Dermis microvascular lymphatic vessel endothelial cell (primary cell): Measurements from ENCODE around the gene TLR8. TPM values are rescaled to one million over a fixed set of nuclear protein-coding genes. Genes with fewer than 3 reads are reported as not detected.
"Not testable (repeated sequence)": the region's sequence is repeated elsewhere in the genome, so short reads cannot be mapped to it uniquely, and the experiment has no call there.

Experiments
- DNase-seq, 2 donors: peaks; one replicate each; pipeline versions ENCODE4 v3.0.0 to v3.0.0-alpha.2; 2010; ENCODE audit warnings: low read depth in 2 of 2
- total RNA-seq: library from RNA; depleted of rRNA; stranded (reverse); fragments of >200 nt; gene quantifications from 2 replicates; pipeline ENCODE4 v1.2.1, GENCODE V29; 2014

TLR8 gene
- total RNA-seq, 1 donor from 2014 or later: not detected

DNA sequence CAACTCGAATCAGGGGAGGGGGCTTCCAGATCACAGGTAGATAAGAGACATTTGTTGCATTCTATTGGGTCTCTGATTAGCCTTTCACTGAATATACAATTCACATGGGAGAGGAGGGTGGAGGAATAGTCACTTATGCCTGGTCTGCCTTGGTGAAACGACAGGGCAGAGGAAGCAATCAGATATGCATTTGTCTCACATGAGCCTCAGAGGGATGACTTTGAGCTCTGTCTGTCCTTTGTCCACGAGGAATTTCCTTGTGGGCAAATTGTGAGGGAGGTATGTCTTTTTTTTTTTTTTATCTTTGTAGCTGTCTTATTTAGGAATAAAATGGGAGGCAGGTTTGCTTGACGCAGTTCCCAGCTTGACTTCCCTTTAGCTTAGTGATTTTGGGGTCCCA, 40.0 kb downstream of the TLR8 start:
- DNase-seq: no peak

GRCh38 chrX:12946838-12947544, 40.6 kb downstream of the TLR8 start:
- peak; percentile 60 to 82 for DNase-seq

DNA sequence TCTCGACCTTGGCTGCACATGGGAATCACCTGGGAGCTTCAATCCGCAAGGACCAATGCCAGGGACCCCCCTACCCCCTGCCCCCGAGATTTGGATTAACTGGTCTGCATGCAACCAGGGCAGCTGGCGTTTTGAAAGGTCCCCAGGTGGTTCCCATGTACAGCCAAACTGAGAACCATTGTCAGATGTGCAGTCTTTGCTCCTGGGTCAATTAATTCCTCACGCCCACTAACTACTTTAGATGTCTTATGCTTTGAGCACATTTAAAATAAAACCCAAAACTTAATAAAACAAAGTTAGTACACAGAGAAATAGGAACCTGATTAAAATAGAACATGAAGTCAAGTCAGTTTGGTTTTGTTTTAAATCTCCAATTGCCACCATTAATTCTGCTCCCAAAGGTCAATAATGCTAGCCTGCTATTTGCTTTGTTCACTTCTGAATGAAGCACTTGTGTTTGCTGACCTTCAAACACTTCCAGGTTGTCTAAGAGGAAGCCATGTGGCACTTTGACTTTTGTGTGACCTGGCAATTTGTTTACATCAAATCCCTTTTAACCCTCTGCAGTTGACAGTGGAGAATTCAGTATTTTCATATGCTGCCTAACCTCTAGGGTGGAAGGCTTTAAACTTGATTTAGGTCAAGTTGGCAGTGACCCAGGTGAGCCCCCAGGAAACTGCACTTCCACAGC, 41.3 kb downstream of the TLR8 start:
- DNase-seq: no peak

GRCh38 chrX:12948495-12948894, 42.1 kb downstream of the TLR8 start:
- no peak for DNase-seq

GRCh38 chrX:12949205-12949926, 42.9 kb downstream of the TLR8 start:
- no peak for DNase-seq

DNA sequence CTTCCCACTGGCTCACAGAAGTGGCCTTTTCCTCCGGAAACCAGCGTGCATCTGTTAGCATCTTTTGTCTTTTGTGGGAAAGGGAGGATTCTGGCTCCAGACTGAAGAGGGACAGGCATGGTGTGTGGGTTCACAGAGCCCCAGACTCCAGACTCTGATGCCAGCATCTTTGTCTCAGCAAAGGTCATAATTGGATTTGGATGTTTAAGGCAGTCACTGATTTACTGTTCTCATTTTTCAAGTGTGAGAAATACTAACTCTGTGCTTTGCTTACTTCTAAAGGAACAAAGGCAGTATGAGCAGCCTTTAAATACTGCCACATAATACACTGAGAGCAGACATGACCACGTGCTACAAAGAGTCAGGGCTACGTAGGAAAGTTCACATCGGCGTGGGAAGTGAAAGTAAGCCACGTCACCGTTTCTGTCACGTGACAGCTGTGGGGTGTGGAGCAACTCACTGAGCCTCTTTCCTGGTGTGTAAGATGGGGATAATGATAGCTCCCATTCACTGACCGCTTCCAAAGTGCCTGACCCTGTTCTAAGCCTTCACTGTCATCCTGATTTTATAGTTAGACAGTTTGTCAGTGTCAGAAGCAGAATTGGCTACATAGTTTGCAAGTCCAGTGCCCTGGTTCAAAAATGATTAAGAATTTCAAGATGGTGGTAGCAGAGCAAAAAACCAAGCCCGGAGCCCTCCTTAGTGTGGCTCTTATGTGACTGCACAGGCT, 43.7 kb downstream of the TLR8 start:
- peak; percentile 89 for DNase-seq

DNA sequence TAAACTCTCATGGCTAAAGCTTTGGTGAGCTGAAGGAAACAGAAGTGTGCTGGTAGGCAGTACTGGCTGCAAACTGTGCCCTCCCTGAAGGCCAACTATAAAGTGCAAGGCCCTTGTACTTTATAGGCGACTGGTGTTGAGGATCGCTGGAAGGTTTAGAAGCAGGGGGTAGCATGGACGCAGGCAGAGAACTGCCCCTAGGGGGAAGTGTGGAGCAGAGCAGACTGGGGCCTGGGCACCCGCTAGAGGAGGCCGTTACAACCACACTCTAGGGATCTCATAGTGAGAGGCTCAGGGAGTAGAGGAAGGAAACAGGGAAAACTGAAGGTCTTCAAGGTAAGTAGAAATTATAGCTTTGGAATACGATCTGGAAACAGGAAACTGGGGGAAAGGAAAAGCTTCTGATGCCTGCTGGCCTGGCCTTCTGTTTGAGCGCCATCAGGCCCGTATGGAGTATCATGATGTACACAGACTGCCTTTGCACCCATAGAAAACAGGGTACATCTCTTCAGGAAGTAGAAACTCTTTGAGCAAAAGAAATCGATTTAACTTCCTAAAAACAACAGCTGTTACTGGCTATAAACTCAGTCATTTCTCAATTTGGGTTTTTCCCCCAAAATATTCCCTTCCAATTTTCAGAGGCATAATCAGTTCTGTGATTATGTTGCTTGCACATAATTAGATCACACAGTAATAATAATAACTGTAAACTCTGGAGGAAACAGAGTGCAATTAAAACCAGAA, 44.6 kb downstream of the TLR8 start:
- DNase-seq: peak in 1 of 2 donors; percentile 64

- DNase-seq: no peak
Measured at GRCh38 chrX:12951595-12951975, 45.2 kb downstream of the TLR8 start.

GRCh38 chrX:12953420-12953819, 47.0 kb downstream of the TLR8 start:
- no peak for DNase-seq

DNA sequence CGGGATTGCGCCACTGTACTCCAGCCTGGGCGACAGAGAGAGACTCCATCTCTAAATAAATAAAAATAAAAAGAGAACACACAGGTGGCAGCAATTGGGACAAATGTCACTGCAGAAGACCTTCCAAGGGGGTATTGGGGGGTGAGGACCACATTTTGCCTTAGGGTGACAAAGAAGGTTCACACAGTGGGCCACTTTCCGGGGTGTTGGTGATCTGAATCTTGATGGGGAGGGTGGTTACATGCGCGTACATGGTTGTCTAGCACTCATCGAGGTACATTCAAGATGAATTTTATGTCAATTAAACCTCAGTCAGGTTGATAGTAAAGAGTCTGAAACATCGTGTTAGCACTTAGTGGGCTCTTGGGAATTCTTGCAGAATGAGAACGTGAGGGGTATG, 48.0 kb downstream of the TLR8 start:
- DNase-seq: no peak

- no peak for DNase-seq
Measured at GRCh38 chrX:12954981-12955380, 48.6 kb downstream of the TLR8 start.

DNA sequence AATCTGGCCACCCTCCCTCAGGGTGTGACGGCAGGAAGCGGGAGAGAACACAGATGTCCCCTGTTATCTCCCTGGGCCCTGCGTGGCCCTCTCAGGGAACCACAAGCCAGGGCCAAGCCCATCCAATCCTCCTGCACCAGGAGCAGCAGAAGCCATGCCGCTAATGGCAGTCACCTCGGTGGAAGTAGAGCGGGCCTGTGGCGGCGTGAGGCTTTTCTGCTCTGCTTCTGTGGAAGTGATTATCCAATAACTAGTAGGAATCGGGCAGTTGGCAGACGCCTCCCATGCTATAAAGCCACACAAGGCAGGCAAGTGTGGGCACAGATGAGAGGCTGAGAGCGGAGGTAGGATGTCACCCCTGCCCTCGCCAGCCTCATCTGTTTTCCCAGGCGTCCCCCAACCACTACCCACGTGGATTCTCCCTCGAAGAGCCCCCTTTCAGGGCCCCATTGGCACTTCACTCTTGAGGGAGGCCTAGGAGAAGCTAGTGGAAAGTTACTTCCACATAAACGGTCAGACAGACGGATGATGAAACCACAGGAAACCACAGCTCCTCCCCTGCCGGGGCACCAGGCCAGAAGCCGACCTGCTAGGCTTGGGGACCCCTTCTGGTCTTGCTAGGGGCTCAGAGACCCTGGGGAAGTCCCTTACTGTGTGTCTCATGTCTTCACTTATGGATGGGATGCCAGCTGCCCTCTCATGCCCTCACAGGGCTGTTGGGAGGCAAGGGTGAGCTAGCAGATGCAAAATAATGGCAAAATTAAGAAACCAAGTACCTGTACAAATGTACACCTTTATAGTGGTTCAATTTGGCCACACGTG, 49.7 kb downstream of the TLR8 start:
- peak in 1 of 2 donors; percentile 87 for DNase-seq

- DNase-seq: peak in 1 of 2 donors; percentile 80
Measured at GRCh38 chrX:12956704-12957534, 50.5 kb downstream of the TLR8 start.

DNA sequence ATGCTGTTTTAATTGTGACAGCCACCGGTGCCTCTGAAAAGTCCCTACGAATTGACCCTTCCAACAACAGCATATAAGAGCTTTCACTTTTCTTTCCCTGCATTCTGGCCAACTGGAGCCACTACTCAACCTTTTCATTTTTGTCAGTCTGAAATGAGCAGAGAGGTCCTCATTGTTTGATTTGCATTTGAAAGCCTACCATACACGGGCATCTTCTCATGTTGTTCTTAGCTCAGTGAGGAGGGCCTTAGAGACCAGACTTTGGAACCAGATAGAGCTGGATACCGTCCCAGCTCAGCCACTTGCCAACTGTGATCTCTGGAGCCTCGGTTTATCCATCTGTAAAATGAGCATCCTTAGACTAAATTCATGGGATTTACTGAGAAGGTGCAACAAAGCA, 51.6 kb downstream of the TLR8 start:
- no peak for DNase-seq

- DNase-seq: no peak
Measured at GRCh38 chrX:12958461-12958860, 52.0 kb downstream of the TLR8 start.

DNA sequence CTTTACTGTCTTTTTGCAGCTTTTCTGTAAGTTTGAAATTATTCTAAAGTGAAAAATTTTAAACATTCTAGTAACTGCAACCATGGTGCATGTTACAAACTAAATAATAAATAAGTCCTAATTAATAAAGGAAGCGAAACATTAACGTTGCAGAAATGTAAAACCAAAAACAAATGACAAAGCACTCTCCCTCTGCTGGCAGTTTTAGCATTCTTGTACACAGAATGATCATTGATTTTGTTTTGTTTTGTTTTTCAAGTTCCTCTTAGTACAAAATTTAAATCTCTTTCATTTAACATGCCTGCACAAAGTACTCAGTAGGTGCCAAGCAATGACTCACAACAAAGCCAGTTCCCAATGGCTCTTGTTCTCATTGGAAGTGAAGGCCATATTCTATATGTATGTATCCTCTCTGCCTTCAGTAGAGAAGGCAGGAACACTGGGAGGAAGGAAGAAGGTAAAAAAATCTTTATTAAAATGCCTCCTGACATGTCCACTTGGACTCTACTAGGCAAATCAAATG, 54.8 kb downstream of the TLR8 start:
- DNase-seq: no peak

GRCh38 chrX:12962041-12962504, 55.7 kb downstream of the TLR8 start:
- no peak for DNase-seq

GRCh38 chrX:12963210-12963850, 56.9 kb downstream of the TLR8 start:
- DNase-seq: not testable (repeated sequence)
